Measurements from ENCODE around the gene CELF1. TPM values are rescaled to one million over a fixed set of nuclear protein-coding genes. Genes with fewer than 3 reads are reported as not detected.

Gene CELF1
- total and polyA plus RNA-seq, 2 donors (not counting 1 experiment from before 2014, with no cell fraction given), result 52.0 to 153 TPM

DNA sequence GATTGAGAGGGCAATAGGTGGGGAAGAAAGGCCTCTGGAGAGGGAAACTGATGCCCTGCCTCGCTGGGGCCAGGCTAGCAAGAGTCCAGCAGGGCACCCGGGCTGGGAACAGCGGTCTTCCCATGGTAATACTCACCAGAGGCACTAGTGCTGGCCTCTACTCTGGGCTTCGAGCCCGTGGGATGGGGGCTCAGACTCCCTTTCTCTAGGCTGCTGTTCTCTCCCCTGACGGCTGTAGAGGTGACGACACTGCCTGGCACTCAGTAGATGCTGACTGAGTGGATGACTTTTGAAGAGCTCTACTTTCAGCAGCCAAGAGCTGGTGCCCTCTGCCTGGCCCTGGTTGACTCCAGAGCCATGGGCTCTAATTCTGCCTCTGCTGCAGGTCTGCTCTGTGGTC lies 42.1 kb upstream of the CELF1 start:
- Histone ChIP-seq H3K9ac (ENCODE audit: low read length) (no peak overlapping the region), H3K4me1 (ENCODE audit: control insufficient read depth in 2 of 2, insufficient read depth in 2 of 2, low read length in 2 of 2) (peaks cover 15% of the 10 kb centered on the region in 2 donors), H3K4me3 (ENCODE audit: control extremely low read depth in 1 of 5, extremely low read depth in 1 of 5, insufficient read depth in 1 of 5, low read depth in 2 of 5, low read length in 4 of 5) (no peak overlapping the region), H3K27ac (ENCODE audit: low read length in 2 of 2) (no peak overlapping the region), H3K36me3 (replicated peaks in 1 of 2; ENCODE audit: control extremely low read depth in 1 of 2, control insufficient read depth in 1 of 2, extremely low read depth in 1 of 2, insufficient read depth in 2 of 2, low read length in 1 of 2) (no peaks in the 10 kb centered on the region), H4K20me1 (ENCODE audit: control insufficient read depth, insufficient read depth, low read length, poor library complexity, severe bottlenecking) (no peaks in the 10 kb centered on the region), H3K4me2 (replicated peaks; ENCODE audit: low read depth, low read length, poor library complexity, severe bottlenecking) (no peak overlapping the region), H3K79me2 (ENCODE audit: control insufficient read depth, insufficient read depth, low read length) (no peaks in the 10 kb centered on the region), H3K9me3 (ENCODE audit: control extremely low read depth in 1 of 3, control insufficient read depth in 2 of 3, insufficient read depth in 1 of 3, low read length in 2 of 3) (no peaks in the 10 kb centered on the region), H3K27me3 (replicated peaks in 1 of 4; ENCODE audit: control extremely low read depth in 1 of 4, control insufficient read depth in 3 of 4, insufficient read depth in 4 of 4, low read length in 3 of 4) (peaks cover 0 to 40% (median 20%) of the 10 kb centered on the region in 4 experiments), H2AFZ (ENCODE audit: insufficient read depth, low read depth, low read length, poor library complexity, severe bottlenecking) (no peak overlapping the region)
- H3K4me3 Mint-ChIP-seq, result no peak overlapping the region
- H3K9me3 Mint-ChIP-seq (ENCODE audit: insufficient read depth), result no peaks in the 10 kb centered on the region
- ChIA-PET CTCF (interaction anchor here (1.4 kb wide), 1 partner anchor 10 kb away, joined by 3 read pairs; no protein-coding TSS in a partner anchor), POLR2A (no interaction called here)
- H3K4me1 Mint-ChIP-seq, result peaks cover 9% of the 10 kb centered on the region
- WGBS (ENCODE audit: insufficient coverage), result 87% methylated on average over 7 of the region's 7 CpGs
- TF ChIP-seq, protein P1, sequence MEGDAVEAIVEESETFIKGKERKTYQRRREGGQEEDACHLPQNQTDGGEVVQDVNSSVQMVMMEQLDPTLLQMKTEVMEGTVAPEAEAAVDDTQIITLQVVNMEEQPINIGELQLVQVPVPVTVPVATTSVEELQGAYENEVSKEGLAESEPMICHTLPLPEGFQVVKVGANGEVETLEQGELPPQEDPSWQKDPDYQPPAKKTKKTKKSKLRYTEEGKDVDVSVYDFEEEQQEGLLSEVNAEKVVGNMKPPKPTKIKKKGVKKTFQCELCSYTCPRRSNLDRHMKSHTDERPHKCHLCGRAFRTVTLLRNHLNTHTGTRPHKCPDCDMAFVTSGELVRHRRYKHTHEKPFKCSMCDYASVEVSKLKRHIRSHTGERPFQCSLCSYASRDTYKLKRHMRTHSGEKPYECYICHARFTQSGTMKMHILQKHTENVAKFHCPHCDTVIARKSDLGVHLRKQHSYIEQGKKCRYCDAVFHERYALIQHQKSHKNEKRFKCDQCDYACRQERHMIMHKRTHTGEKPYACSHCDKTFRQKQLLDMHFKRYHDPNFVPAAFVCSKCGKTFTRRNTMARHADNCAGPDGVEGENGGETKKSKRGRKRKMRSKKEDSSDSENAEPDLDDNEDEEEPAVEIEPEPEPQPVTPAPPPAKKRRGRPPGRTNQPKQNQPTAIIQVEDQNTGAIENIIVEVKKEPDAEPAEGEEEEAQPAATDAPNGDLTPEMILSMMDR (IDR thresholded peaks at IDR 0.05), result no peak
- no peak for TF ChIP-seq EZH2 (IDR thresholded peaks at IDR 0.05; ENCODE audit: borderline replicate concordance, insufficient read depth, low read depth, low read length, poor library complexity, severe bottlenecking)
- intact Hi-C loops (cut with micrococcal nuclease), result no loop called here
- DNase-seq (no peak), ATAC-seq (ENCODE audit: low read depth) (no peak)
- peaks cover 42% of the 10 kb centered on the region for H3K27me3 Mint-ChIP-seq
- H3K27ac Mint-ChIP-seq, result no peak overlapping the region

DNA sequence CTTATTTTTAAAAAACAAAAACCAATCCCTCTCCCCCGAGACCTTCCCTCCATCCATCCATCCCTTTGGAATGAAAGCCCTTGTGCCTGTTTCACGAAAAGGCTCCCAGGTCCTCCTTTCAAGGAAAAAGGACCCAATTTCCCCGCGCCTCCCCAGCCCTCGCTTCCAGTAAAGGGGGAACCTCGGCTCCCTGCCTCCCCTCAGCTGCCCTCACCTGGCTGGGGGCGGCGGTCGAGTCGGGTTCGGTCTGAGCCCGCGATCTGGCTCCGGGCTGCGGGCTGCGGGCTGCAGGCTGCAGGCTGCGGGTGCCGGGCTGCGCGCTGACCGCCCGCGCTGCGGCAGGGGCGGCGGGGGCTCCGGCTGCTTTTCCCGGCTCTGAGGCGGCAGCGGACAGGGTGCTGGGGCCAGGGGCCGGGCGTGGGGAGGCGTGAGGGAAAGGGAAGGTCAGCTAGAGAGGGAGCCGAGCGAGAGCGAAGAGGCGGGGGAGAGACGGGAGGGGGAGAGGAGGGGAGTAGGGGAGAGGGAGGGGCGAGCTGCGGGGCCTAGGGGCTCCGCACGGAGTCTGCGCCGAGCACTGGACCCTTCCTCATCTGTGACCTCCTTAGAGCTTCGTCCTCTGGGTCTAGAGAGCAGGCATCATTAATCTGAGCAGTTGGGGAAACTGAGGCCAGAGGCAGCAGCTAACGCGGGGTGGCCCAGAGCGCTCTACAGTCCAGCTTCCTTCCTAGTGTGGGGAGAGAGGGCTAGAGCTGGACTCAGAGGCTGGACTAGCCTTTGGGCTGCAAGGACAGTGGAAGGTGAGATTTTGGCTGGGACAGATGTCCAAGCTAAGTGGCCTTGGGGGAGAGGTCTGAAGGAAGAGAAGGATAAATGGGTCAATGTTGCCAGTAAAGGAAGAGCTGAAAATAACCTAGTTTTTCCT lies 41.3 kb upstream of the CELF1 start, which contains the start of gene C1QTNF4:
C1QTNF4 (minus strand) TSS at position 478 of the 922 bp plus-strand sequence. CDS start 3,601 bp downstream, outside the sequence.
- H3K9me3 ChIP-seq (ENCODE audit: control extremely low read depth in 1 of 3, control insufficient read depth in 2 of 3, insufficient read depth in 1 of 3, low read length in 2 of 3), result no peaks in the 10 kb centered on the region
- ATAC-seq (ENCODE audit: low read depth) (no peak), DNase-seq (no peak)
- H3K4me1 Mint-ChIP-seq, result peaks cover 9% of the 10 kb centered on the region
- H3K27ac ChIP-seq (ENCODE audit: low read length in 2 of 2), result no peak within 1 kb of the TSS
- H4K20me1 ChIP-seq (ENCODE audit: control insufficient read depth, insufficient read depth, low read length, poor library complexity, severe bottlenecking), result no peaks in the 10 kb centered on the region
- H3K4me1 ChIP-seq (ENCODE audit: control insufficient read depth in 2 of 2, insufficient read depth in 2 of 2, low read length in 2 of 2), result peaks cover 15% of the 10 kb centered on the region in 2 donors
- H3K9ac ChIP-seq (ENCODE audit: low read length), result peak within 1 kb of the TSS; percentile 11
- H2AFZ ChIP-seq (ENCODE audit: insufficient read depth, low read depth, low read length, poor library complexity, severe bottlenecking), result peak within 1 kb of the TSS; percentile 38
- peaks cover 0 to 40% (median 20%) of the 10 kb centered on the region in 4 experiments for H3K27me3 ChIP-seq (replicated peaks in 1 of 4; ENCODE audit: control extremely low read depth in 1 of 4, control insufficient read depth in 3 of 4, insufficient read depth in 4 of 4, low read length in 3 of 4)
- ChIA-PET POLR2A (interaction anchor here (0.6 kb wide), 1 partner anchor 28 kb away, joined by 4 read pairs; no protein-coding TSS in a partner anchor), CTCF (interaction anchor here (1.4 kb wide), 1 partner anchor 9 kb away, joined by 3 read pairs; no protein-coding TSS in a partner anchor)
- no peak within 1 kb of the TSS for H3K27ac Mint-ChIP-seq
- peak within 1 kb of the TSS; percentile 74 for H3K4me2 ChIP-seq (replicated peaks; ENCODE audit: low read depth, low read length, poor library complexity, severe bottlenecking)
- peak within 1 kb of the TSS in 1 of 5 experiments; percentile 6 for H3K4me3 ChIP-seq (ENCODE audit: control extremely low read depth in 1 of 5, extremely low read depth in 1 of 5, insufficient read depth in 1 of 5, low read depth in 2 of 5, low read length in 4 of 5)
- TF ChIP-seq, protein P1 (IDR thresholded peaks at IDR 0.05), result no peak
- TF ChIP-seq EZH2 (IDR thresholded peaks at IDR 0.05; ENCODE audit: borderline replicate concordance, insufficient read depth, low read depth, low read length, poor library complexity, severe bottlenecking), result peak; percentile 82
- peak within 1 kb of the TSS; percentile 32 for H3K4me3 Mint-ChIP-seq
- H3K79me2 ChIP-seq (ENCODE audit: control insufficient read depth, insufficient read depth, low read length), result no peaks in the 10 kb centered on the region
- no peaks in the 10 kb centered on the region for H3K36me3 ChIP-seq (replicated peaks in 1 of 2; ENCODE audit: control extremely low read depth in 1 of 2, control insufficient read depth in 1 of 2, extremely low read depth in 1 of 2, insufficient read depth in 2 of 2, low read length in 1 of 2)
- WGBS (ENCODE audit: insufficient coverage), result 8% methylated on average over 39 of the region's 48 CpGs
- no peaks in the 10 kb centered on the region for H3K9me3 Mint-ChIP-seq (ENCODE audit: insufficient read depth)
- peaks cover 41% of the 10 kb centered on the region for H3K27me3 Mint-ChIP-seq
- intact Hi-C loops (cut with micrococcal nuclease), result no loop called here
